GM12873 (cell line): ENCODE results near the gene GLYATL3.

ENCODE experiments used
- TF ChIP-seq, protein P1 (sequence below): IDR thresholded peaks from 2 replicates; pipeline ENCODE4 v1.5.1; 2012; ENCODE audit warnings: low read depth, mild to moderate bottlenecking, moderate library complexity, low read length, control low read depth; ENCODE audit not compliant: insufficient read depth; ENCODE audit errors: missing control alignments

Gene GLYATL3

GRCh38 chr6:49516147-49516505, 16.4 kb downstream of the GLYATL3 start:
- TF ChIP-seq, protein P1, sequence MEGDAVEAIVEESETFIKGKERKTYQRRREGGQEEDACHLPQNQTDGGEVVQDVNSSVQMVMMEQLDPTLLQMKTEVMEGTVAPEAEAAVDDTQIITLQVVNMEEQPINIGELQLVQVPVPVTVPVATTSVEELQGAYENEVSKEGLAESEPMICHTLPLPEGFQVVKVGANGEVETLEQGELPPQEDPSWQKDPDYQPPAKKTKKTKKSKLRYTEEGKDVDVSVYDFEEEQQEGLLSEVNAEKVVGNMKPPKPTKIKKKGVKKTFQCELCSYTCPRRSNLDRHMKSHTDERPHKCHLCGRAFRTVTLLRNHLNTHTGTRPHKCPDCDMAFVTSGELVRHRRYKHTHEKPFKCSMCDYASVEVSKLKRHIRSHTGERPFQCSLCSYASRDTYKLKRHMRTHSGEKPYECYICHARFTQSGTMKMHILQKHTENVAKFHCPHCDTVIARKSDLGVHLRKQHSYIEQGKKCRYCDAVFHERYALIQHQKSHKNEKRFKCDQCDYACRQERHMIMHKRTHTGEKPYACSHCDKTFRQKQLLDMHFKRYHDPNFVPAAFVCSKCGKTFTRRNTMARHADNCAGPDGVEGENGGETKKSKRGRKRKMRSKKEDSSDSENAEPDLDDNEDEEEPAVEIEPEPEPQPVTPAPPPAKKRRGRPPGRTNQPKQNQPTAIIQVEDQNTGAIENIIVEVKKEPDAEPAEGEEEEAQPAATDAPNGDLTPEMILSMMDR = no peak

DNA sequence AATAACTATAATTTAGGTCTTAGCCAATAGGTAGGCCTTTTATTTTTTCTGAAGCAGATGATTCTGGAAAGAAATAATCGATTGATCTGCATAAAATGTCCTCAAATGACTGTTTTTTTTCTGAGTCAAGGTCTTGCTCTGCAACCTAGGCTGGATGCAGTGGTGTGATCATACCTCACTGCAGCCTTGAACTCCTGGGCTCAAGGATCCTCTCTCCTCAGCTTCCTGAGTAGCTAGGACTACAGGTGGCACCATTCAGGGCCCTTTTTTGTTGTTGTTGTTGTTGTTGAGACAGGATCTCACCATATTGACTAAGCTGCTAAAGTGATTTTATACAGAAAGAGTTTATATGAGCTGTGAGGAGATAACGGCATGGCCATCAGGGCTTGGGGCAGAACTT, 18.2 kb downstream of the GLYATL3 start:
- TF ChIP-seq, protein P1 = no peak

DNA sequence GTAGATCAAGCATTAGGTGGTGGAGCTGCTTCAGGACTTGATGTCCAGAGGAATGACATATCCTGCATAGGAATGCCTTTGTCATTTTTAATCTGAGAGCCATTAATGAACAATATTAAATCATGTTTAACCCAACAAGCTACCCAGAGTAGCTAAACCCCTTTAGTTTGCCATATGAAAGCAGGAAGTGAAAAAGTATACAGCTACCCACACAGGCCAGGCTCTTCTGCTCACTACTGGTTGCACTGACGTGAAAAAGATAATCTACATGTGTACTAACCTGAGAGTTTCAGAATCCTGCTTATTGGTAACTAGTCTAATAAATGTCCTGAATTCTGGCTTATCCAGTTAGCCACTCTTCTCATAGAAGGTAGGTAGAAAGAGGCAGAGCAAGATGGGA, 19.9 kb downstream of the GLYATL3 start:
- TF ChIP-seq, protein P1 = no peak

DNA sequence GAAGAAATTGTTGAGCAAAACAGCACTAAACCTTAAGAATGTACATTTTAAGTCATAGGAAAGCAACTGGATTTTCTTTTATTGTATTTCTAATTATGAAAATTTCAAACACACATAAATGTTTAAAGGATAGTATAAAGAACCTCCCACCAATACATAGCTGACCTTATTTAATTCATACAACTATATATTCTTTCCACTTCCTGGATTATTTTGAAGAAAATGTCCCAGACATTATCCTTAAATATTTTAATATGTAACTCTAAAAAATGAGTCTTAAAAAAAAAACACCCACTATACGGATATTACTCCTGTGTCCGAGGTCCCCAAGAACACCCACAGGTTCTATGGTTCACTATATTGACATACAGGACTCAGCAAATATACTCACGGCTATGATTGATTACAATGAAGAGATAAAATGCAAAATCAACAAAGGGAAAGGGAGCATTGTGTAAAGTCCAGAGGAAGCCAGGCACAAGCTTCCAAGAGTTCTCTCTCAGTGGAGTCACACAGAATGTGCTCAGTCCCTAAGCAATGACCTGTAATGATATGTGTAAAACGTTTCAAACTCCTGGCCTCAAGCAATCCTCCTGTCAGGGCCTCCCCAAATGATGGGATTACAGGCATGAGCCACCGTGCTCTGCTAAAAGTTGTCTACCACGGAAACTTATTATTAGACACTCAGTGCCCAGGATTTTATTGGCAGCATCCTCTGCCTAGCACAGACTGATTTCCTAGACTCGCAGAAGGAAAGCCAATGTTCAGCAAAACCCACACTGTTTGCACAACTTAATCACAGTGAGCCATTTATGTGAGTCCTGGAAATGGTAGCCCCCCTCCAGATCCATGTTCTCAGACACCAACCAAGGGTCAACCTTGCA, 23.2 kb downstream of the GLYATL3 start:
- TF ChIP-seq, protein P1 = no peak

DNA sequence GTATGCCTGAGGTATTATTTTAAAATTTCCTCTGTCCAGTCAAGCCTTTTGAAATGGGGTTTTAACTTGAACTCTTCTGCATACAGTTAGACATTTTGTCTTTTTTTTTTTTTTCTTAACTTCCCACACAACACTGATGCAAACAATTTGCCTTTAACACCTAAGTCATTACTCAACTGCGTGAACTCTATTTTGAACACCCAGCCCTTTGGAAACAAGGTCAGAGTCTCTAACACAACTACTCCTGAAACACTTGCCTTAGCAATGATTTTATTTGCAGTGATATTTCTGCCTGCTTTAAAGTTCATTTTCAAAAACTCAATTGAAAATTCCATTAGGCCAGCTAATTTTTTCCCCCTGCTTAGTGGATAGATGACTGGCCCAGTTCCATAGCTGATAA, 24.2 kb downstream of the GLYATL3 start:
- TF ChIP-seq, protein P1 = no peak

DNA sequence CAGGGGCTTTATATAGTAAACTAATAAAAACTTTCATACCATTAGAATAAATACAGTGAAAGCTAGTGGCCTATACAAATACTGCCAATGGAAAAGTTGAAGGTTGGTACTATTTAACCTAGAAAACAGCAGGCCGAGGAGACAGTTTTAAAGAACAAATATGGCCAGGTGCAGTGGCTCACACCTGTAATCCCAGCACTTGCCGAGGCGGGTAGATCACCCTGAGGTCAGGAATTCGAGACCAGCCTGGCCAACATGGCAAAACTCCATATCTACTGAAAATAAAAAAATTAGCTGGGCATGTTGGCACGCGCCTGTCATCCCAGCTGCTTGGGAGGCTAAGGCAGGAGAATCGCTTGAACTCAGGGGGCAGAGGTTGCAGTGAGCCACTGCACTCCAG, 24.8 kb downstream of the GLYATL3 start:
- TF ChIP-seq, protein P1 = no peak

GRCh38 chr6:49526598-49526997, 26.9 kb downstream of the GLYATL3 start:
- TF ChIP-seq, protein P1 = no peak
